Peyer's patch (tissue), 4 donors: ENCODE measurements around the gene MLF1.

Experiments used
- POLR2A ChIP-seq, 2 donors: fragments of 450-650 bp; IDR thresholded peaks; one replicate each; pipeline ENCODE4 v1.5.1; 2017; ENCODE audit warnings: antibody characterized with exemption in 2 of 2, mild to moderate bottlenecking in 2 of 2, moderate library complexity in 2 of 2
- TF ChIP-seq, protein P1 (sequence below), 6 experiments: fragments of 450-650 bp in 4 of 6; fragments of 200-600 bp in 2 of 6; sonication (generic) in 1 of 6; IDR thresholded peaks; one replicate each; pipeline ENCODE4 v1.5.1; 2017 to 2019; ENCODE audit warnings: antibody characterized with exemption in 6 of 6, mild to moderate bottlenecking in 3 of 6, moderate library complexity in 1 of 6

DNA sequence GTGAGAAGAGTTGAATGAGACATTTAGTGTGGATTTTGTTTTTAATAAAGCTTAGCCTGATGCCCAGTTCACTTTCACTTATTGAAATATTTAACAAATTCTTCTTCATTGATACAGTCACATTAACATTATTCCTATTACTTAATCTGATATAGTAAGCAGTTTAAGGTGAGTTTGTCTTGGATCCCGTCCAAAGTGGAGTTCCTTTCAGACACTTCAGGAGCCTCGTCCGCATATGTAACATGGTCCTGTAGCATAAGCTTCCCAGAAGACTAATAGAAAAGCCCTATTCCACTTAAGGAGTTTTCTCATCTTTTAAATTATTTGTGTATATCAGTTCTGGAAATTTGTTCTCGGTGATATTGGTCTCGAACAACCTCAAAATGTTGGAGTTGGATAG lies 39.7 kb upstream of the MLF1 start:
- TF ChIP-seq, protein P1, sequence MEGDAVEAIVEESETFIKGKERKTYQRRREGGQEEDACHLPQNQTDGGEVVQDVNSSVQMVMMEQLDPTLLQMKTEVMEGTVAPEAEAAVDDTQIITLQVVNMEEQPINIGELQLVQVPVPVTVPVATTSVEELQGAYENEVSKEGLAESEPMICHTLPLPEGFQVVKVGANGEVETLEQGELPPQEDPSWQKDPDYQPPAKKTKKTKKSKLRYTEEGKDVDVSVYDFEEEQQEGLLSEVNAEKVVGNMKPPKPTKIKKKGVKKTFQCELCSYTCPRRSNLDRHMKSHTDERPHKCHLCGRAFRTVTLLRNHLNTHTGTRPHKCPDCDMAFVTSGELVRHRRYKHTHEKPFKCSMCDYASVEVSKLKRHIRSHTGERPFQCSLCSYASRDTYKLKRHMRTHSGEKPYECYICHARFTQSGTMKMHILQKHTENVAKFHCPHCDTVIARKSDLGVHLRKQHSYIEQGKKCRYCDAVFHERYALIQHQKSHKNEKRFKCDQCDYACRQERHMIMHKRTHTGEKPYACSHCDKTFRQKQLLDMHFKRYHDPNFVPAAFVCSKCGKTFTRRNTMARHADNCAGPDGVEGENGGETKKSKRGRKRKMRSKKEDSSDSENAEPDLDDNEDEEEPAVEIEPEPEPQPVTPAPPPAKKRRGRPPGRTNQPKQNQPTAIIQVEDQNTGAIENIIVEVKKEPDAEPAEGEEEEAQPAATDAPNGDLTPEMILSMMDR (IDR thresholded peaks at IDR 0.05): no peak
- TF ChIP-seq POLR2A (IDR thresholded peaks at IDR 0.05): no peak
